ENCODE measurements around the gene TAS2R41. TPM values are rescaled to one million over a fixed set of nuclear protein-coding genes. Genes with fewer than 3 reads are reported as not detected.

TAS2R41 gene
- total RNA-seq, 4 donors from 2014 or later = not detected

DNA sequence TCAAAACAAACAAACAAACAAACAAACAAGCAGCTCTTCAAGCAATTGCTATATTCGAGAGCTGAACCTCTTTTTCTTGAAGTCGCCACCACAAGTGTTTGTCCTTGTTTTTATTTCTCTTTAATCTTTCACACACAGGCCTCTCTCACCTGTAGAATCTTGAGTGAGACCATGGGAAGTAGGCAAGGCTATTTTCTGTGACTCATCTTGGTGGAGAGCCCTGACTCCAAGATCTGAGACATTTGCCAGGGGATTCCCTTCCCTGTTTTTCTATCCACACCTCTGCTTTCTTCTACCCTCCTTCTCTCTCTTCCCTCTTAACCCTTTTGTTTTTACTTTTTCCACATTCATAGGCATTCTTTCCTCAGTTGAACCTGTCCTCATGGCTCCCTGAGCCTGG is 42.4 kb upstream of the TAS2R41 start:
- H3K4me1 ChIP-seq = no peaks in the 10 kb centered on the region
- TF ChIP-seq POLR2A (IDR thresholded peaks at IDR 0.05) = no peak
- TF ChIP-seq POLR2AphosphoS5 (IDR thresholded peaks at IDR 0.05) = no peak
- TF ChIP-seq EP300 (IDR thresholded peaks at IDR 0.05) = no peak
- TF ChIP-seq, protein P1, sequence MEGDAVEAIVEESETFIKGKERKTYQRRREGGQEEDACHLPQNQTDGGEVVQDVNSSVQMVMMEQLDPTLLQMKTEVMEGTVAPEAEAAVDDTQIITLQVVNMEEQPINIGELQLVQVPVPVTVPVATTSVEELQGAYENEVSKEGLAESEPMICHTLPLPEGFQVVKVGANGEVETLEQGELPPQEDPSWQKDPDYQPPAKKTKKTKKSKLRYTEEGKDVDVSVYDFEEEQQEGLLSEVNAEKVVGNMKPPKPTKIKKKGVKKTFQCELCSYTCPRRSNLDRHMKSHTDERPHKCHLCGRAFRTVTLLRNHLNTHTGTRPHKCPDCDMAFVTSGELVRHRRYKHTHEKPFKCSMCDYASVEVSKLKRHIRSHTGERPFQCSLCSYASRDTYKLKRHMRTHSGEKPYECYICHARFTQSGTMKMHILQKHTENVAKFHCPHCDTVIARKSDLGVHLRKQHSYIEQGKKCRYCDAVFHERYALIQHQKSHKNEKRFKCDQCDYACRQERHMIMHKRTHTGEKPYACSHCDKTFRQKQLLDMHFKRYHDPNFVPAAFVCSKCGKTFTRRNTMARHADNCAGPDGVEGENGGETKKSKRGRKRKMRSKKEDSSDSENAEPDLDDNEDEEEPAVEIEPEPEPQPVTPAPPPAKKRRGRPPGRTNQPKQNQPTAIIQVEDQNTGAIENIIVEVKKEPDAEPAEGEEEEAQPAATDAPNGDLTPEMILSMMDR (IDR thresholded peaks at IDR 0.05) = no peak

DNA sequence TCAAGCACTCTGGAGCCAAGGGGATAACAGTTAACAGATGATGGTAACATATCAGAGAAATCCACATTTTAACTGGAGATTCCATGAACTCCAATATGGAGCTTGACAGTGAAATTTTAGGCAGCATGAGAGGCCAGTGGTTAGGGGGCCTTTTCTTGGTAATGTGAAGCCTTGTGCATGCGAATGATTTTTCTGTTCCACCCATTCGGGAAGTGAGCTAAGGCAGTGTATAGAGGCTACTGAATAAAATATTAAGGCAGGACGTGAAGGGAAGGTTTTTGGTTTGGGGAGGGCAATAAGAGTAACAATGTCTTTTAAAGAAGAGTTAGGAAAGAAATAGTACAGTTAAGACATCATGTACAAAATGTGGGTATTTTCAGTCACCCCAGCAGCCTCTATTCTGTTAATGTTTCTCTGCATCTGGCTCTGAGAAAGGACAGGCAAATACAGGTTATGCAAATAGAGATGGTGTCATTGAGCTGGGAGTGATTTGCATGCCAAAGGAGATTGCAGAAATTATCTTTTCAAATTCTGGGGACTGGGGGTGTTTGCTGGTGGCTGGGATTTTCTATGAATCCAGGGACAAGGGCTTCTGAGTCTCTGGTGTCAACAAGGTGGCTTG is 41.2 kb upstream of the TAS2R41 start:
- WGBS, 2 donors (ENCODE audit: low coverage in 1 of 2) = 93 to 100% methylated on average over 1 to 3 of the region's 3 CpGs
- Histone ChIP-seq H3K27me3 (no peaks in the 10 kb centered on the region), H3K36me3 (no peaks in the 10 kb centered on the region), H3K27ac (no peak overlapping the region), H3K9me3 (no peaks in the 10 kb centered on the region), H3K4me3 (no peak overlapping the region), H3K4me1 (no peaks in the 10 kb centered on the region)
- ATAC-seq = no peak
- no peak for TF ChIP-seq POLR2A (IDR thresholded peaks at IDR 0.05)
- no peak for TF ChIP-seq POLR2AphosphoS5 (IDR thresholded peaks at IDR 0.05)
- TF ChIP-seq EP300 (IDR thresholded peaks at IDR 0.05) = no peak

More for the DNA sequence above, 42.4 kb upstream of the TAS2R41 start:
- no peak for ATAC-seq
- Histone ChIP-seq H3K9me3 (no peaks in the 10 kb centered on the region), H3K36me3 (no peaks in the 10 kb centered on the region), H3K4me3 (no peak overlapping the region), H3K27ac (no peak overlapping the region), H3K27me3 (no peaks in the 10 kb centered on the region)
- 90 to 100% methylated on average over 2 of the region's 2 CpGs for WGBS, 2 donors (ENCODE audit: low coverage in 1 of 2)

DNA sequence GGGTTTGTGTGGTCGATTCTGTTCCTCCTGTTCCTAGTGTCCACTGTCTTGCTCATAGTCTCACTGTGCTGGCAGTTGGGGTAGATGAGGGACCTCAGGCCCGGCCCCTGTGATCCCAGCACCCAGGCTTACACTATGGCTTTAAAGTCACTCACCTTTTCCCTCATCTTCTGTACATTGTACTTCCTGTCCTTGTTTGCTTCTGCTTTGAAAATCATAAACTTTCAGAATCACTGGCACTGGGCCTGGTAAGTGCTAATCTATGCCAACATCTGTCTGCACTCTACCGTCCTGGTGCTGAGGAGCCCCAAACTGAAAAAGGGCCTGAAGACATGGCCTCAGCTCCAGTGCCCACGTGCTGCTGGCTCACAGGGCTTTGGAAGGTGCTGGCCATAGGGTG is 40.1 kb upstream of the TAS2R41 start:
- H3K4me1 ChIP-seq = no peaks in the 10 kb centered on the region
- H3K9me3 ChIP-seq = no peaks in the 10 kb centered on the region
- H3K36me3 ChIP-seq = no peaks in the 10 kb centered on the region
- 68 to 74% methylated on average over 2 to 4 of the region's 4 CpGs for WGBS, 2 donors (ENCODE audit: low coverage in 1 of 2)
- H3K27me3 ChIP-seq = no peaks in the 10 kb centered on the region
- H3K4me3 ChIP-seq = no peak overlapping the region
- TF ChIP-seq, protein P1 (IDR thresholded peaks at IDR 0.05) = no peak
- TF ChIP-seq EP300 (IDR thresholded peaks at IDR 0.05) (no peak), POLR2AphosphoS5 (IDR thresholded peaks at IDR 0.05) (no peak), POLR2A (IDR thresholded peaks at IDR 0.05) (no peak)
- no peak for ATAC-seq
- H3K27ac ChIP-seq = no peak overlapping the region

DNA sequence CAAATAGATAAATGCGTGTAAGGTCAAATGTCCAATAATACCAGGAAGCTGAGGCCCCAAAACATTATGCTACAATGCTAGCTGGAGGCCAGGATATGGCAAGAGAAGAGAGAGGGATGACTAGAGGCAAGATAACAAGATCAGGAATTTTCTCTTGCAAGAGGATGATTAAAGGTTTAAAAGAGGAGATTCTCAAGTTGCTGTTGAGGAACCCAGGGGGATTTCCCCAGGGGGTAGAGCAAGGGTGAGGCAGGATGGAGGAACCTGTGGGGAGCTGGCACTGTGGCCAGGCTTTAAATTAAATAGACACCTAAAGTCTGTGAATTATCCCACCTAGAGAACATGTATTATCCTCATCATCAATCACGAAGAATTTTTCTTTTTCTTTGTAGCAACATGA is 37.8 kb upstream of the TAS2R41 start:
- TF ChIP-seq, protein P1 (IDR thresholded peaks at IDR 0.05) = no peak
- TF ChIP-seq EP300 (IDR thresholded peaks at IDR 0.05) = no peak
- no peak for TF ChIP-seq POLR2A (IDR thresholded peaks at IDR 0.05)
- TF ChIP-seq POLR2AphosphoS5 (IDR thresholded peaks at IDR 0.05) = no peak
- Histone ChIP-seq H3K4me3 (no peak overlapping the region), H3K27me3 (no peaks in the 10 kb centered on the region), H3K27ac (no peak overlapping the region), H3K9me3 (no peaks in the 10 kb centered on the region), H3K36me3 (no peaks in the 10 kb centered on the region), H3K4me1 (no peaks in the 10 kb centered on the region)
- no peak for ATAC-seq
- 80 to 88% methylated on average over 2 of the region's 2 CpGs for WGBS, 2 donors (ENCODE audit: low coverage in 1 of 2)

DNA sequence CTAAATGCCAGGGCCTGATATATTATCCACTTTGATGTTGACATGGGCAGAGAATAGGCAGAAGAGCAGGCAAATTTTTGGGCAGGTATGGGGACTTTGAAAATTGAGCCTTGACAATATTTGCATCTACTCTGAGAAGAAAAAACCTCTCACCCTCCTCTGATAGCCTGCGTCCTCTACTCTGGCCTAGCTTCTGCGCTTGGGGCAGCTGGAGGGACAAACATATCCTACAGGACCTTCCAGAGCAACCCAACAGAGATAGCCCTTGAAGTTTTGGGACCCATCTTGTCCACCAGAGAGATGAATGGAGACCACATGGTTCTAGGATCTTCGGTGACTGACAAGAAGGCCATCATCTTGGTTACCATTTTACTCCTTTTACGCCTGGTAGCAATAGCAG is 34.5 kb upstream of the TAS2R41 start, which contains the start of gene TAS2R60:
Gene TAS2R60, plus strand, starts transcription at position 301 of the 400 bp plus-strand sequence. Its CDS starts 0 bp downstream, at position 301.
- WGBS, 2 donors (ENCODE audit: low coverage in 1 of 2) = 67 to 100% methylated on average over 2 to 3 of the region's 4 CpGs
- H3K27me3 ChIP-seq = peaks cover 5% of the 10 kb centered on the region
- no peak within 1 kb of the TSS for H3K27ac ChIP-seq
- H3K4me1 ChIP-seq = no peaks in the 10 kb centered on the region
- ATAC-seq = no peak
- no peak within 1 kb of the TSS for H3K4me3 ChIP-seq
- H3K36me3 ChIP-seq = no peaks in the 10 kb centered on the region
- H3K9me3 ChIP-seq = no peaks in the 10 kb centered on the region
- TF ChIP-seq POLR2A (IDR thresholded peaks at IDR 0.05) = no peak
- no peak for TF ChIP-seq POLR2AphosphoS5 (IDR thresholded peaks at IDR 0.05)
- no peak for TF ChIP-seq EP300 (IDR thresholded peaks at IDR 0.05)
- TF ChIP-seq, protein P1 (IDR thresholded peaks at IDR 0.05) = no peak
